BJ (cell line): Measurements from ENCODE around the gene FBXW5. TPM values are rescaled to one million over a fixed set of nuclear protein-coding genes. Genes with fewer than 3 reads are reported as not detected.

Experiments used
- CTCF ChIA-PET: fragments of 350-600 bp; formaldehyde crosslinking; extraction: SDS; loops from one replicate; lab custom pipeline; 2021; ENCODE audit warnings: antibody characterized with exemption, inconsistent platforms; lab: Yijun Ruan, JAX
- POLR2A ChIA-PET: fragments of 300-600 bp; sonication (Branson Sonifier 250); formaldehyde crosslinking; extraction: SDS; loops from one replicate; lab custom pipeline; 2021; ENCODE audit warnings: antibody characterized with exemption; lab: Charles Lee
- DNase-seq: peaks from one replicate; pipeline ENCODE4 v3.0.0-alpha.2; 2011; ENCODE audit warnings: low read depth
- H3K27me3 ChIP-seq: 2 replicates; pipeline ENCODE4 v1.6.0; 2011; ENCODE audit warnings: low read length; ENCODE audit not compliant: control insufficient read depth, insufficient read depth
- H3K36me3 ChIP-seq: 2 replicates; pipeline ENCODE4 v1.5.1; 2011; ENCODE audit warnings: low read length; ENCODE audit not compliant: control insufficient read depth, insufficient read depth
- H3K4me3 ChIP-seq: 2 replicates; pipeline ENCODE4 v1.5.1; 2011; ENCODE audit warnings: low read depth, mild to moderate bottlenecking, control low read depth, low read length
- polyA plus RNA-seq: library from polyadenylated mRNA; depleted of rRNA; stranded (reverse); fragments of >200 nt; gene quantifications from 2 replicates; pipeline ENCODE4 v1.2.3, GENCODE V29; 2011
- TF ChIP-seq, protein P1 (sequence below): IDR thresholded peaks from 2 replicates; pipeline ENCODE4 v1.5.1; 2011; ENCODE audit warnings: low read depth, mild to moderate bottlenecking, control low read depth, inconsistent platforms, low read length, moderate library complexity; ENCODE audit not compliant: insufficient read depth

The FBXW5 gene
- polyA plus RNA-seq, 1 experiment = 71.9 TPM

DNA sequence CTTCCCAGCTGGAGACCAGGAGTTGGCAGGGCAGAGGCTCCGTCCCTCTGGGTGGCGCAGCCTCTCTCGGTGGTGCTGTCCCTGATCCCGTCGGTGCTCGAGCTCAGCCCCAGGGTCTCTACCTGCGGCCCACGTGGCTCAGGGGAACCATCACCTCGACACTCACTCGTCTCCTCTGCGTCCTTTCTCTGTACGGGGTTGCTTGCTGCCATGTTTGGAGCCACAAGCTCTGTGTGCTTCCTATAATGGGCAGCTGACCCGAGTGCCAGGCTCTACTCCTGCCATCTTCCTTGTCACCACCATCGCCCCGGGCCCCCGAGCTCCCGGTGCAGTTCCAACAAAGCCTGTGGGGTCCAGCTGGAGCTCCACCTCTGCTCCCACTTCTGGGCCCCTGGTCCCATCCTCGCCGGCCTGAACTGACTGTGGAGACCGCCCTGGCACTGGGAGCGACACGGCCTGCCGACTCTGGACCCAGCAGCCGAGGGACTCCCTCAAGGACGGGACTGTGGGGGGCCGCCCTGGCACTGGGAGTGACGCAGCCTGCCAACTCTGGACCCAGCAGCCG lies 5.0 kb downstream of the FBXW5 start:
- Histone ChIP-seq H3K27me3 (no peaks in the 10 kb centered on the region), H3K4me3 (no peak overlapping the region), H3K36me3 (peaks cover 28% of the 10 kb centered on the region)
- no peak for DNase-seq
- POLR2A ChIA-PET = no interaction called here
- CTCF ChIA-PET = interaction anchor here (0.8 to 1.9 kb wide), 3 partner anchors 8 to 95 kb away, joined by 3 to 5 read pairs (median 3); no protein-coding TSS in a partner anchor
- TF ChIP-seq, protein P1, sequence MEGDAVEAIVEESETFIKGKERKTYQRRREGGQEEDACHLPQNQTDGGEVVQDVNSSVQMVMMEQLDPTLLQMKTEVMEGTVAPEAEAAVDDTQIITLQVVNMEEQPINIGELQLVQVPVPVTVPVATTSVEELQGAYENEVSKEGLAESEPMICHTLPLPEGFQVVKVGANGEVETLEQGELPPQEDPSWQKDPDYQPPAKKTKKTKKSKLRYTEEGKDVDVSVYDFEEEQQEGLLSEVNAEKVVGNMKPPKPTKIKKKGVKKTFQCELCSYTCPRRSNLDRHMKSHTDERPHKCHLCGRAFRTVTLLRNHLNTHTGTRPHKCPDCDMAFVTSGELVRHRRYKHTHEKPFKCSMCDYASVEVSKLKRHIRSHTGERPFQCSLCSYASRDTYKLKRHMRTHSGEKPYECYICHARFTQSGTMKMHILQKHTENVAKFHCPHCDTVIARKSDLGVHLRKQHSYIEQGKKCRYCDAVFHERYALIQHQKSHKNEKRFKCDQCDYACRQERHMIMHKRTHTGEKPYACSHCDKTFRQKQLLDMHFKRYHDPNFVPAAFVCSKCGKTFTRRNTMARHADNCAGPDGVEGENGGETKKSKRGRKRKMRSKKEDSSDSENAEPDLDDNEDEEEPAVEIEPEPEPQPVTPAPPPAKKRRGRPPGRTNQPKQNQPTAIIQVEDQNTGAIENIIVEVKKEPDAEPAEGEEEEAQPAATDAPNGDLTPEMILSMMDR = no peak

DNA sequence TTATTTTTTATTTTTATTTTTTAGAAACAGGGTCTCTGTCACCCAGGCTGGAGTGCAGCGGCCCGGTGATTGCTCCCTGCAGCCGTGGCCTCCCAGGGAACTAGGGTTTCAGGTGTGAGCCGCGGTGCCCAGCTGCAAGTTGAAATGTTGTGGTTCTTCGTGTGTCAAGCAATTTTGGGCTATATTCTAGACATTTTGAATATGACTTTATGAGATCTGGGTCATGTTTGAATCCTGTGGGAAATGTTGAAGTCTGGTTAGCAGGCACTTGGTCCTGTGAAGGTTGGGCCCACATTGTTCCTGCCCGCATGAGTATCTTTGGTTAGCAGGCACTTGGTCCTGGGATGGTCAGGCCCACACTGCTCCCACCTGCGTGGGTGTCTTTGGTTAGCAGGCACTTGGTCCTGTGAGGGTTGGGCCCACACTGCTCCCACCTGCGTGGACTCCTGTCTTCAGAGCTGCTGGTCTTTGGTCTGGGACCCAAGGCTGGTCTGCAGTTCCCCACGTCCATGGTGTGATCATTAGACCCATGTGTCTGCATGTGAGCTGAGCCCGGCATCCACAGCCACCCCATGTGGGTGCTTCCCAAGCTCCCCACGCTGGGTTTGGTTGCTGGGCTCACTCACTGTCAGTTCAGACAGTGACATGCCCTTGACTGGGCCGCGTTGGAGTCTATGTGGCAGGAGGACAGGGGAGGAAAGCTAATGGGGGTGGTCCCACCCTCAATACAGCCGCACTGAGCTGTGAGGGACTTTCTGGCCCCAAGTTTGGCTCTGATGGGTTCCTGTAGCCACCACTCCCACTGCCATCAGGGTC lies 7.1 kb downstream of the FBXW5 start:
- POLR2A ChIA-PET = no interaction called here
- CTCF ChIA-PET = interaction anchor here (1.5 to 1.9 kb wide), 2 partner anchors 10 to 92 kb away, joined by 5 to 8 read pairs; no protein-coding TSS in a partner anchor

DNA sequence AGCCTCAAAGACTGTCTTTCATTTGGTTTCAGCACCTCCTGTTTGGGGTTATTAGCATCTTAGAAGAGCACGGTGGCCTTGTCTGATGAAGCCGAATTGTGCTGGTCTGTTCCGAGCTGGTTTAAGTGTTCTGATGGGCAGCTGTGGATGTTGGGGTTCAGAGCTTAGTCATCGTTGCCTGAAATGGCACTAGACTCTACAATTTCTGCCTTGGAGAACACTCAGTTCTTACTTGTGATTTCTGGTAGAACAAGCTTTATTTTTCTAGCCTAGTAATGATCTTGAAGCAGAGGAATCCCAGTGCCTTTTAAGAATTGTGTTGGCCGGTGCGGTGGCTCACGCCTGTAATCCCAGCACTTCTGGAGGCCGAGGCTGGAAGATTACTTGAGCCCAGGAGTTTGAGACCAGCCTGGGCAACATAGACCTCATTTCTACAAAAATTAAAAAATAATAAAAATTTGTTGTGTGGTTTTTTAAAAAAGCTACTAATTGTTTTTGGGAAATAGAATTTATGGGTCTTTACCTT lies 7.8 kb downstream of the FBXW5 start:
- H3K4me3 ChIP-seq = no peak overlapping the region
- CTCF ChIA-PET = interaction anchor here (0.8 to 1.9 kb wide), 3 partner anchors 11 to 93 kb away, joined by 3 to 8 read pairs (median 5); no protein-coding TSS in a partner anchor
- POLR2A ChIA-PET = no interaction called here
- TF ChIP-seq, protein P1 = no peak
- peaks cover 19% of the 10 kb centered on the region for H3K36me3 ChIP-seq
- H3K27me3 ChIP-seq = no peaks in the 10 kb centered on the region
- no peak for DNase-seq

More for the DNA sequence above, 7.1 kb downstream of the FBXW5 start:
- TF ChIP-seq, protein P1 = no peak
- Histone ChIP-seq H3K4me3 (no peak overlapping the region), H3K36me3 (peaks cover 23% of the 10 kb centered on the region), H3K27me3 (no peaks in the 10 kb centered on the region)
- no peak for DNase-seq

DNA sequence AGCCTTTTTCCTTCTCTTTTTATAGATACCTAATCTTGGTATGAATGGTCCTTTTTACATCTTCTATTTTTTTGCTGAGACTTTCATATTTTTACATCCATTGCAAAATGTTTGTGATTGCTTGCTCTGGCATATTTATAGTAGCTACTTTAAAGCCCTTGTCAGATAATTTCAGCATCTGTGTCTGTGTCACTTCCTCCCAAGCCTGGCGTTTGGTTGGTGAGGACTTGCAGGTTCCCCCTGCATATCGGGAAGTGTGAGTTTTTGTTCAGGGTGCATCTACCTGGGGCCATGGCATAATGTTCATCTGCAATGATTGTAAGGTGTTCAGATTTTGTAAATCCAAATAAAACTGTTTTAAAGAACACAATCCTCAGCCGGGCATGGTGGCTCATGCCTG lies 8.9 kb downstream of the FBXW5 start:
- no peak for DNase-seq
- TF ChIP-seq, protein P1 = no peak
- ChIA-PET CTCF (no interaction called here), POLR2A (no interaction called here)
- H3K4me3 ChIP-seq = no peak overlapping the region
- H3K36me3 ChIP-seq = peaks cover 9% of the 10 kb centered on the region
- no peaks in the 10 kb centered on the region for H3K27me3 ChIP-seq

DNA sequence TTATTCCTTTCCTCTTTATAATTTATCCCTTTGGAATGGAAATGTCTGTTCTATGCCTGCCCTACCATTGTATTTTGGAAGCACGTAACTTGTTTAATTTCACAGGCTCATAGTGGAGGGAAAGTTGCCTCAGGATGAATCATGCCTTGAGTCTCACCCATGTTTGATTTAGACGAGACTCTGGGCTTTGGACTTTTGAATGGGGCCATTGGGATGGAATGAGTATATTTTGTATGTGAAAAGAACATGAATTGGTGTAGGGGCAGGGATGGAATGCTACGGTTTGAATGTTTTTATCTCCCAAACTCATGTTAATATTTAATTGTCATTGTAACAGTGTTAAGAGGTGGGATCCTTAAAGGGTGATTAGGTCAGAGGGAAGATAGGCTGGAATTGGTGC lies 10.3 kb downstream of the FBXW5 start:
- Histone ChIP-seq H3K36me3 (peaks cover 2% of the 10 kb centered on the region), H3K27me3 (no peaks in the 10 kb centered on the region), H3K4me3 (no peak overlapping the region)
- TF ChIP-seq, protein P1 = no peak
- CTCF ChIA-PET = interaction anchor here (0.7 to 1.4 kb wide), 2 partner anchors 58 to 100 kb away, joined by 3 to 4 read pairs; partner anchors contain the start of gene PAXX
- POLR2A ChIA-PET = no interaction called here
- no peak for DNase-seq
